Occipital lobe (tissue), 2 donors: Measurements from ENCODE around the gene CLEC4F. TPM values are rescaled to one million over a fixed set of nuclear protein-coding genes. Genes with fewer than 3 reads are reported as not detected.
"Not testable (repeated sequence)": the region's sequence is repeated elsewhere in the genome, so short reads cannot be mapped to it uniquely, and the experiment has no call there.

Experiments used
- DNase-seq: peaks from one replicate; lab custom pipeline; 2025; lab: John Stamatoyannopoulos, UW
- total RNA-seq: library from RNA; depleted of rRNA; stranded (reverse); fragments of >200 nt; gene quantifications from one replicate; pipeline ENCODE4 v1.2.3, GENCODE V29; 2014

The CLEC4F gene
- total RNA-seq, 1 donor from 2014 or later: not detected

DNA sequence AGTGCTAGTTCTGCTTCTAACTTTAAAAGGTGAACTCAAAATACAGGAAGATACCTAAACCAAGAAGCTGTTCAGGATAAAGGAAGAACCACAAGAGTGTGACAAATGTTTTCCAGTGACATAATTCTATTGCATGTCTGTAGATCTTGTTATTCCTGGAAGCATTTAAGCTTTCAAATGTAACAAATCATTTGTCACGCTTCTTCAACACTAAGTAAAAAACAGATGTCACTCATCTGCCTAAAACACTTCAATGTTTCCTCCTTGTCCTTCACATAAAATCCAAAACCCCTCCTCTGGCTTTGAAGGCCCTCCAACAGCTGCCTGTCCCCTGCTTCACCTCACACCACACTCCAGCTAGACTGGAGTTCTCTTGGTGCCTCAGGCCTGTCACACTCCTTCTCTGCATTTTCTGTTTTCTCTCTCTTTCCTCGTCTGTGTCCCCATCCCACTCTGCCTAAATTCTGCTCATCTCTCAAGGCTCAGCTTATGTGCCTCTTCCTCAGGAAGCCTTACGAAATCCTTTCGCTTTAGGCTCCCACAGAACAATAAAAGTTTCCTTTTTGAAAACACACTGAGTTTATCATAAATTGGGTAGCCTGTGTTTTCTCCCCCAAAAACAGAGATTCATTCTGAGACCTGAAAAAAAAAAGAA, 6.4 kb upstream of the CLEC4F start:
- no peak for DNase-seq

DNA sequence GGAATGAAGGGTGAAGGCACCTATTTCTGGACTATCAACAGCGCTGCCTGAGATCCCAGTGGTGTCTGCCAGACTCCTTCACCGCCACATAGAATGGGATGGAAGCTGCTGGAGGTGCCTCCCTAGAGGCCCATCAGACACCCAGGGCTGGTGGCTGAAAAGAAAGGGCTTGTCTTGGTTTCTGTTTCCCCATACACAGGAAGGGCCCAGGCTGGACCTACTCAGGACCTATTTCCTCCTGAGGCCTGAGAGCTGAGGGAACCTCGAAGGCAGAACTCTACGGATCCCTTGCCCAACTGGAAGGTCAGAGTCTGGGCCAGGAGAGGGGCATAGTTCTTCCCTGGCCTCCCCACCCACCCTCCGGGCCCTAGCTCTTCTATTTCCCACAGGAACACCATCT, 2.9 kb upstream of the CLEC4F start:
- no peak for DNase-seq

DNA sequence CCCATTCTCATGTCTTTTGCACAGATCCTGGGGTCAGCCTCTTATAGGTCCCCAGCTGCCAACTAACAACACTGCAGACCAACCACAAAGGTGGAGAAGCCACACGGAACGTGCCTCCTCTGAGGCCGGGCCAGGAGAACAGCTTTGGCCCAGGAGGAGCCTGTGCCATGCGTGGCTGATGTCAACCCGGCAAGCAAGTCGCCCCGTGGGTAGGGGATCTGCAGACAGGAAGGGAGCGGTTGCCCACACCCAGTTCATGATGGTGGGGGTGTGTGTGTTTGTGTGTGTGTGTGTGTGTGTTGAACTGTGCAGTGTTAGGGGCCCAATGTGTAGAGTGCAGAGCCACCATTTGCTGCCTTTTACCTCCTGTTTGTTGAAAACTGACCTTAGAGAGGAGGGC, 2.4 kb upstream of the CLEC4F start:
- DNase-seq: no peak

DNA sequence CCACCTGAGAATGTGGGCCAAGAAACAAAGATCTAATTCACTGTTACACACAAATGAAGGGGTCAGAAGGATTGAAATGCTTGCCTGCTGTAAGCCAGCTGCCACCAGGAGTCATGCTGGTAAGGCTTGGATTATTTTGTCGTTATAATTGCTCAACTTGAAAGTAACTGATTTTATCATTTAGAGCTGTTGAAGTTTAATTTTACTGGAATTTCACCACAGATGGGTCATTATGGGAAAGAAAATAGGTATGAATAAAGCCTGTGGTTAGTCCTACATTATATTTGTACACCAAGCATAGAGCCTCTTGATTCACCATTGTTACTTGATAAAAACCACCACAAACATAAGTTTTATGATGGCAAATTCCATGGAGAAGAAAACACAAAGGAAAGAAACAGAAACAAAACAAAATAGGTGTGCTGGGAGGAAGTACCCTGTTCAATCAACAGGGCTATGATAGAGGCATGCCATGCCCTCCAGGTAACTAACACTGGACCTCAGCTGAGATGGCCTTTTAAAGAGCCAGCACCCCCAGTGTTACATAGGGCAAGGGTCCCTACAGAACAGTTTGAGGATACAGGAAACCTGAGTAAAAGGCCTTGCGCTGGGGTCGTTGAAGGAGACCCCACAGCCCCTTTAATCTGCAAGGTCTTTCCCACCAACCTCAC, 3.0 kb downstream of the CLEC4F start:
- DNase-seq: no peak

DNA sequence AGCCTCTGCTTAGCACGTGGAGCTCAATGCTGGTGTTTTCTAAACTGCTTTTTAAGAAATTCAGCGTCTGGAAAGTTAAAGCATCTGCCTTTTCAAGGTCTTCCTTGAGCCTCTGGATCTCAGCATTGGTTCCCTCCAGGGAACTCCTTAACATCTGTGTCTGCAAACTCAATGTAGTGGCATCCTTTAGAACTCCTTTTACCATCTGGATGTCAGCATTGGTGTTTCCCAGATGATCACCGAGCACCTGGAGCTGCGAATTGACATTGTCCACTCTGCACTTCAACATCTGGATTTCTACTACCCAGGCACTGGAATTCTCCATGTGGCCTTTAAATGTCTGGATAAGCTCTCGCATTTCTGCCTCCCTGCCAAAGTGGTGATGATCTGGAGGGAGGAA, 3.7 kb downstream of the CLEC4F start:
- no peak for DNase-seq

DNA sequence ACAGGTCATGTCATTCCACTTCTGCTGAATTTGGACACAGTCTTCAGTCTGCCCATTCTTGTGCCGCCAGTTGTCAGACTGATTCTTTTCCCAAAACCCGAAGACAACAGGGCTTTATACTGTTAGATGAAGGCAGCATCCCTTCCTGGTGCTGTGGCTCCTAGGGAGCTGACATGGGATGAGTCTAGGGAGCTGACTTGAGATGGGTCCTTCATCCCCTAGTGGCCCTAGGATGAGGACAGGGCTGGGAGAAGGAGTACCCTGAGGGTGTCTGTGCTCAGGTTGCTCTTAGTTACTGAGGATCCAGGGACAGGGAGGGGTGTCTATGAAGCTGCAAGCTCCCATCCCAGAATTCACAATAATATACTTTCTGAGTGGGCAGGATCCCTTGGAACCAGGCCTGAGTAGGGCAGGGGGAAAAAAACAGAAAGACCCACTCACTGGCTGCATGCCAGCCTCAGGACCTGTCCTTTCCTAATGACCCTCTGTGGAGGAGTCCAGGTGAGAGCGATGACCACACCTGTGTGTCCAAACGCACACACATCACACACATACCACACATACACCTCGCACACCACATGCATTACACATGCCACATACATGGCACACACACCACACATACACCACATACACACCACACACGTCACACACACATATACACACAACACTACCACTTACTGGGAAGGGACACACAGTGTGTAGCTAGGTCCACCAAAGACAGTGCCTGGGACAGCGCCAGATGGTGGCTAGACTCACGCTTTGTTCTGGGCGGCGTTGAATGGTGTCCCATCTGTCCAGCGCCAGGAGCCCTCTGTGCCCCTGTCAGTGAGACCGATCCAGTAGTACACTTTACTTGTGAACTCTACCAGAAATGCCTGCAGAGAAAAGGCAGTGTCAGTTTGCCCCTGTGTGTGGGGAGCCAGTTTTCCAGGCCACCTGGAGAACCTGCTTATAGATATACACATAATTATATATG, 11.1 kb downstream of the CLEC4F start:
- no peak for DNase-seq

DNA sequence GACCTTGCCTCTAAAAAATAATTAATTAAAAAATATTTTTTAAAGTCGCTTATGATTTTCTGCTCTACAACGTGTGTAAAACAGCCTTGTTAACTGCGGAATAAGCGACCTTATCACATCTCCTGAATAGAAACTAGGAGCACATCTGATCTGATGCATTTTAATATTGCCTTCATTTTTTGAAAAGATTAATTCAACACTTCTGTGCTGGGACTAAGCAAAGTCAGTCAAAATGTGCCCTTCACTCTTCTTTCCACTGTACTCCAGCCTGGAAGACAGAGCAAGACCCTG, 12.6 kb downstream of the CLEC4F start:
- no peak for DNase-seq

DNA sequence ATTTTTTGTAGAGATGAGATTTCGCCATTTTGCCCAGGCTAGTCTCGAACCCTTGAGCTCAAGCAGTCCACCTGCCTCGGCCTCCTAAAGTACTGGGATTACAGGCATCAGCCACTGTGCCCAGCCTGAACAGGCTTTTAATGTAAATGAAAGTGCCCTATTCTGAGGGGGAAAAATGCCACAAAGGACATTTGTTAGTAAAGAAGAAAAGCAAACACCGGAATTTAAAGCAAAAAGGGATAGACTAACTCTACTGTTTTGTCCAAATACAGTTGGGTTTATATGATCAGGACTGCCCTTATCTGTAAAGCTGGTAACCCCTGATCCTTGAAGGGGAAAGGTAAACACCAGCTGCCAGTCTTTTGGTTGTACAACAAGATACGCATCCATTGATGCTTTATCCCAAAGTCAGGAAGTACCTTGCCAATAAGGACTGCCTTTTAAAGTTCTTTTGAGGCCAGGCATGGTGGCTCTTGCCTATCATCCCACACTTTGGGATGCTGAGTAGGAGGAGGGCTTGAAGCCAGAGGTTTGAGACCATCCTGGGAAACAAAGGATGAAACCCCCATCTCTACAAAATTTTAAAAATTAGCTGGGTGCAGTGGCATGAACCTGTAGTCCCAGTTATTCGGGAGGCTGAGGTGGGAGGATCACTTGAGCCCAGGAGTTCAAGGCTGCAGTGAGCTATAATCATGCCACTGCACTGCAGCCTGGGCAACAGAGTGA, 13.1 kb downstream of the CLEC4F start:
- DNase-seq: no peak

DNA sequence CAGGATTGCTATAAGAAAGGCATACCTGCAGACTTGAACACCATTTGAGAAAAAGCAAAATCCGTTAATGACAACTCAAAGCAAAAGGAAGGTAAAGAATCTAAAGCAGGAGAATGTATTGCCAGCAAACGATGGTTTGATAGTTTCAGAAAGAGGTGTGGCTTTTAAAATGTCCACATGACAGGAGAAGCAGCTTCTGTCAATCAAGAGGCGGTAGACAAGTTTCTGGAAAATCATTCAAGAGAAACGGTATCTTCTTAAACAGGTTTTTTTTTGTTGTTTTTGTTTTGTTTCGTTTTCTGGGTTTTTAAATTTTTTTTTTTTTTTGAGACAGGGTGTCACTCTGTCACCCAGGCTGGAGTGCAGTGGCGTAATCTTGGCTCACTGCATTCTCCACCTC, 13.8 kb downstream of the CLEC4F start:
- DNase-seq: no peak

DNA sequence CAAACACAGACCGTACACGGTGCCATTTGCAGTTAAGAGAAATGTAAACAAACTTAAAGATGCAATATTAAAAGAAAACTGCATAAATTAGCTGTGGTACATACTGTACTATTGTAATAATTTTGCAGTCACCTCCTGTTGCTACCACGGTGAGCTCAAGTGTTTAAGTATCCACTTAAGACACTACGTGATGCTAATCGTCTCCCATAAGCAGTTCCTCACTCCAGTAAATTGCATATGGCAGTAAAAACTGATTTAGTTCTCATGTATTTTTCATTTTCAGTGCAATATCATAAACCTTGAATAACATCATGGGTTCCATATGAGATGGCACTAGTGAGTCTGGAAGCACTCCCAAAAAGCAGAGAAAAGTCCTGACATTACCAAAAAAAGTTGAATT, 14.4 kb downstream of the CLEC4F start:
- DNase-seq: no peak

DNA sequence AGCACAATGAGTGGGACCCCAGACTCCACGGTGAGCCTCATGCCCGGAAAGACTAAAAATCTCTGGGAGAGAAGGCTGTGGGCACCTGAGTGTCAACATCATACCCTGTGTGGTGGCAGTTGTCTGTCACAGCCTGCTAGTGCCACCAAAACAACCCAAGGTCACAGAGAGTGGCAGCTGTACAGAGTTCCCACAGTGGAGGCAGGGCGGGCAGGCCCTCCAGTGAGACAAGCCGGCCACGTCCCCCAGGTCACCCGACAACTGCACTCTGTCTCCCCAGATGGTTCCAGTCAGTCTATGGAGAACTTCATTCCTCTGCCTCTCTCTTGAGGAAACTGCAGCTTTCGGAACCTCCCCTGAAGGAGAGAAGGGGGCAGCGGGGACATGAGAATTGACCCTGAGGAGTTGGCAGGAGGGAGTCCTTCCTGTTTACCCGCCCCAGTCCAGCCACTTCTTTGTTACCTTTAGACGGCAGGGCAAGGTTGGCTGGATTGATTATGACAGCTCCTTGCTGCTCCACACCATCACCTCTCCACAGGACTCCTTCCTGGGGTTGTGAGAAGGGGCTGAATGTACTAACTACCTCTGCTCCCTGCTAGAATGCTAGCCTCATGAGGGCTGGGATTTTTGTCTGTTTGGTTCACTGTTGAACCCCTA, 18.7 kb downstream of the CLEC4F start:
- DNase-seq: no peak

DNA sequence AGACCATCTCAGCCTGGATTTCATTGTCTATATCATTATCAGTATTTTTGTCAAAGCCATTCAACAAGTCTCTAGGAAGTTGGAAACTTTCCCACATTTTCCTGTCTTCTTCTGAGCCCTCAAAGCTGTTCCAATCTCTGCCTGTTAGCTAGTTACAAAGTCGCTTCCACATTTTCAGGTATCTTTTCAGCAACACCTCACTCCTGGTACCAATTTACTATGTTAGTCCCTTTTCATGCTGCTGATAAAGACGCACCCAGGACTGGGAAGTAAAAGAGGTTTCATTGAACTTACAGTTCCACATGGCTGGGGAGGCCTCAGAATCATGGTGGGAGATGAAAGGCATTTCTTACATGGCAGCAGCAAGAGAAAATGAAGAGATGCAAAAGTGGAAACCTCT, 20.7 kb downstream of the CLEC4F start:
- no peak for DNase-seq

DNA sequence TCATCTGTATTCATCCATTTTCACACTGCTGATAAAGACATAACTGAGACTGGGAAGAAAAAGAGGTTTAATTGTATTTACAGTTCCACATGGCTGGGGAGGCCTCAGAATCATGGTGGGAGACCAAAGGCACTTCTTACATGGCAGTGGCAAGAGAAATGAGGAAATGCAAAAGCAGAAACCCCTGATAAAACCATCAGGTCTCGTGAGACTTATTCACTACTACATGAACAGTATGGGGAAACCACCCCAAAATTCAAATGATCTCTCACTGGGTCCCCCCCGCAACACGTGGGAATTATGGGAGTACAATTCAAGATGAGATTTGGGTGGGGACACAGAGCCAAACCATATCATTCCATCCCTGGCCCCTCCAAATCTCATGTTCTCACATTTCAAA, 22.4 kb downstream of the CLEC4F start:
- DNase-seq: not testable (repeated sequence)

DNA sequence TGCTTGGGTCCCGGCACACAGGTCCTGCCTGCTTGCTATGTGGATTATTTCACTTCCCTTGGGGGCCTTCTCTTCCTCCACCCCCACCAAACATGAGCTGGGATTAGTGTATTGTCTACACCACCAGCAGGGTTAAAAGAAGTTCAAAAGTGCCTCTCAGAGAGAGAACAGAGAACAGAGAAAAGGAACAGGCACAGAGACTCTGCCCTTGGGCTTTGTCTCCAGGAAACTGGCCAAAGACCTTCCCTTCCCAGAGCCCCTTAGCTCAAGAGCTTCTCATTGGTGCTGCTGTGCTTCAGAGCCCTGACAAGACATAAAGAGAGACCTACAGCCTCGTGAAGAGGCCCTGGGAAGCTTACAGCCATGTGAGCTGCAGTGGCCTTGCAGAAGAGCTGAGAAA, 22.9 kb downstream of the CLEC4F start:
- no peak for DNase-seq

DNA sequence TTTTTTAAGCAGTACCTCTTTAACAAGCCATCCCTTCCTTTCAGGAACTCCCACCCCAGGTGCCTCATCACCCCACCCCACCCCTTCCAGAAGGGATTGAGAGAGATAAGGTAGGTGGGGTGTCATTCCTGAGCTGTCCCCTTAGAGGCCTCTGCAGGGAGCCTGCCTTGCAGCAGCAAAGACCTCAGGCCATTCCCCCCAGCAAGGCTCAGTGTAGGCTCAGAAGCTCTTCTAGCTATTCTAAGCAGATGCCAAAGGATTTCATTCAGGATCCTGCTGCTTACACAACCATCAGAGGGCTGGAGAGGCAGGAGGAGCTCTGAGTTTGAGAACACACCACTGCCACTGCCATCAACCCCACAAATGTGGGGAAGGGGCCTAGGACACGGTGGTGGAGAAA, 24.1 kb downstream of the CLEC4F start:
- no peak for DNase-seq

DNA sequence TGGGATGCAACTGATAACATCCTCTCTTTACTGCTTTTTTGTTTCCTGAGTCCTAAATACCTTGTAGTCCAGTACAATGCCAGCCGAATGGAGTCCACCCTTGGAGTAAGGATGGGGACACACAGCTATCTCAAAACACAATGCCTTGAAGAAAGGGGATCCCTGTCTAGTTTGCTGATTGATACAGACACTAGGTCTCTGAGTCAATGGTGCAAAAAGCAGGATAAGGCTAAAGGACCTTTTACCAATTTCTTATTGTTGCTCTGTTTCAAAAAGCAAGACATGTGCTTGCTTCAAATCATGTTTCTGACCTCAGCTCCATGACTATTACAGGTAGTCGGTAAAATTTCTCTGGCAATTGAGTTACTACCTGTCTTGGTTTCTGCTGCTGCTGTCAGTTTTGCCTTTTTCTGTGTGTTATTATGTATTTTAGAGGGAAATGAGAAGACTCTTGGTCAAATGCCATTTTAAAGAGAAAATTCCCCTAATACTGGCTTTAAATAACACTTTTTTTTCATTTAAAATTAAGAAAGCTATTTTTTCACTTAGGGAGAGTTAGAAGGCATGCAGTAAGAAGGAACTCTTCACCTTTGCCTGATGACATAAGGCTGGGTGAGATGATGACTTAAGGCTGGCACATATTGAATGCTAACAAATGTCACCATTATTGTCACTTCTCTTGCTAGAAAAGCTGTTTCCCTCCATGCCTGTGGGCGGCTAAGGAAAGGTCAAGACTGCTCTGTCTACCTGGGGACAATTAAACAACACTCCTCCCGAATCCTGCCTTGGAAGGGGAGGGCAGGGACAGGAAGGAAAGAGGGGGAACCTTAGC, 25.0 kb downstream of the CLEC4F start:
- no peak for DNase-seq

DNA sequence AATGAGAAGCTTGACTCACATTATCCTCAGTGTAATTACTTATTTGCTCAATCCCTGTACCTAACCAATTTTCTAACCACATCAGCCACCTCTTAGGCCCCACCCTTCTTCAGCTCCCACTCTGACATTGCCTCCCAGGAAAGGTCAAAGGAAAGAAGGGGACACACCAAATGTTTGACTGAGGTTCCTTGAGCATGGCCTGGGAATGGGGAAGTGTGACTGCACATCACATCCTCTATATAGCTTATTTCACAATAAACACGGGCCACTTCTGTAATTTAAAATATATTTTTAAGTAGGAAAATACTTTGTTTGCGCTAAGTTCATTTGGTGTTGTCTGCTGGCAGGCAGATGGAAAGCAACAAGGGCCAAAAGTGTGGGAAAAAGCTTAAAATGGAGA, 26.9 kb downstream of the CLEC4F start:
- no peak for DNase-seq

DNA sequence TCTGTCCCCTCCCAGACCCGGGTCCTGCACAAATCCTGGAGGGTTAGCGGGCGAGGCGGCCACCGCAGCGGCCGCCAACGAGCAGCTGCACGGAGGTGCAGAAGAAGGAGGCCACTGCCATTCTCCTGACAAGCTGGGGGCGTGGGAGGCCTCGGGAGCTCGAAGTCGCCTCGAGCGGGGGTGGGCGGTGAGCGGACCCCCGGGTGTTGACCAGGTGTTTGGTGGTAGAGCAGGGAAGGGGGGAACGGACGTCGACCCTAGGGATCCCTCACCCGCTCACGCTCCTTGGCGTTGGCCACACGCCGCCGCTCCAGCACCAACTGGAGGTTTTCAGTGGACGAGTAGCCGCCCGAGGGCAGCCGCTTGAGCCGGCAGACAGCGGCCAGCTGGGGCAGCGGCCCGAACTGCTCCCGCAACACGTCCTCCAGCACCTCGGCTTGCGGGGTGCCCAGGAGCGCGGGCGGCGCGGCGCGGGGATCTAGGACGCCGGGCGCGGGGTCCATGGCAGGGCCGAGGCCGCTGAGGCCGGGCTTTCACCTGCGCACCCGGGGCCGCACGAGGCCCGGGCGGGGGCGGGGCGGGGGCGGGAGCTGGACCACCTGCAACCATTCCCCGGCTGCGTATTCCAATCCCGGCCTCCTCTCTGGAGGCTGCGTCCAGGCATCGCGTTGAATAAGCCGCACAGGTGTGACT, 30.1 kb downstream of the CLEC4F start, which contains the start of gene FIGLA:
Gene FIGLA (minus strand): TSS at position 508 of the 693 bp plus-strand sequence. CDS start 5 bp downstream, at position 503.
- no peak for DNase-seq

DNA sequence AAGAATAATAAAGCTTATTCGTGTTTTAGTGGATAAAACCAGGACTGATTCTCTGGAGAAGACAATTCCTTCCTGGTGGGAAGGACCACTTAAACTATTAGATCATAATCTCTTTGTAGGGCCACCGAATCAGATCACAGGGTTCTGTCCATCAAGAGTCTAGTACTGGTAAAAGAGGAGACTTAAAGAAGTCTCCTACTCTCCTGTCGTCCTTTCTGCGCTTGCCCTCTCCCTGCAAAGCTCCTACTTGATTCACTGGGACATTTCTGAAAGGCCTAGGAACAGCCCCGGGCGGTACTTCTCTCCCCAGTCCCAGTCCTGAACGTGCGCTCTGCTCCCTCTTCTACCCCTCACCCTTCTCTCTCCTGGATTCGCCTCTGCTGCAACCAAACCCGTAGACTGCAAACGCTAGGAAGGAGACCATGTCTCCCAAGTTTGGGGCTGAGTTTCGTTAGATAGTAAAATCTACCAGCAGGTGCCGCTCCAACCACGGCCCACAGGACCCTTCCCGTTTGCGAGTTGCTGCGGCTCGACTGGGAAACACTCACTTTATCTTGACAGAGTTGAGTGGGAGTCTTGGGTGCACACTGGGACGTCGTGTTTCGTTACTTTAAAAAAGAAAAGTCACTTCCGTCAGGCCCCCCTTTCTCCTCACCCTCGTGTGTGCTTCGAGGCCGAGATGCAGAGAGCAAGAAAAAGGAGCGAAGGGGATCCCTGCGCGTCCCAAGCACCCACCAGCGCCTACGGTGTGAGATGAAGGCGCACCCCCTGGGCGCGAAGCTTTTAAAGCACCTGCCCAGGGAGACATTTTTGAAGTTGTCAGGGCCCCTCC, 30.9 kb downstream of the CLEC4F start:
- DNase-seq: peak; percentile 25
